ENCODE measurements around the gene HSD17B8. TPM values are rescaled to one million over a fixed set of nuclear protein-coding genes. Genes with fewer than 3 reads are reported as not detected.
"Not testable (repeated sequence)": the region's sequence is repeated elsewhere in the genome, so short reads cannot be mapped to it uniquely, and the experiment has no call there.

The HSD17B8 gene
- total RNA-seq, 2 donors from 2014 or later: 3.3 to 6.2 TPM

DNA sequence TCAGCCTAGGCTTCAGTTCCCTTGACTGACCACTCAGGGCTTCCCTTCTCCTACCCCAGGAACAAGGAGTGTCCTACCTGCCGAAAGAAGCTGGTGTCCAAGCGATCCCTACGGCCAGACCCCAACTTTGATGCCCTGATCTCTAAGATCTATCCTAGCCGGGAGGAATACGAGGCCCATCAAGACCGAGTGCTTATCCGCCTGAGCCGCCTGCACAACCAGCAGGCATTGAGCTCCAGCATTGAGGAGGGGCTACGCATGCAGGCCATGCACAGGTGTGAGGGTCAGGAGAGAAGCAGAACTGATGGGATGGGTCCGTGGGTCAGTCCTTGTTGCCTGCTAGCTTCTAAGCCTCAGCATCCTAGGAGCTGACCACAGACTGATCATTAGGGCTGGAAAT, 5.4 kb downstream of the HSD17B8 start:
- H3K4me1 Mint-ChIP-seq (ENCODE audit: low read depth in 2 of 2): peaks cover 49 to 52% of the 10 kb centered on the region in 2 donors
- no peaks in the 10 kb centered on the region for H3K9me3 Mint-ChIP-seq
- DNase-seq (ENCODE audit: low spot score) (no peak), ATAC-seq (no peak)
- H3K4me3 Mint-ChIP-seq: peak overlapping the region; percentile 89
- H3K27ac Mint-ChIP-seq: peak overlapping the region; percentile 87
- peaks cover 20 to 26% of the 10 kb centered on the region in 2 donors for H3K27me3 Mint-ChIP-seq
- H3K36me3 Mint-ChIP-seq: peaks cover 10% of the 10 kb centered on the region

DNA sequence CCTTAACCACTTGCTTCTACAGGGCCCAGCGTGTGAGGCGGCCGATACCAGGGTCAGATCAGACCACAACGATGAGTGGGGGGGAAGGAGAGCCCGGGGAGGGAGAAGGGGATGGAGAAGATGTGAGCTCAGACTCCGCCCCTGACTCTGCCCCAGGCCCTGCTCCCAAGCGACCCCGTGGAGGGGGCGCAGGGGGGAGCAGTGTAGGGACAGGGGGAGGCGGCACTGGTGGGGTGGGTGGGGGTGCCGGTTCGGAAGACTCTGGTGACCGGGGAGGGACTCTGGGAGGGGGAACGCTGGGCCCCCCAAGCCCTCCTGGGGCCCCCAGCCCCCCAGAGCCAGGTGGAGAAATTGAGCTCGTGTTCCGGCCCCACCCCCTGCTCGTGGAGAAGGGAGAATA, 6.7 kb downstream of the HSD17B8 start:
- no peak overlapping the region for H3K27ac Mint-ChIP-seq
- peaks cover 23 to 26% of the 10 kb centered on the region in 2 donors for H3K27me3 Mint-ChIP-seq
- peaks cover 37 to 40% of the 10 kb centered on the region in 2 donors for H3K4me1 Mint-ChIP-seq (ENCODE audit: low read depth in 2 of 2)
- DNase-seq (ENCODE audit: low spot score): no peak
- H3K9me3 Mint-ChIP-seq: no peaks in the 10 kb centered on the region
- H3K4me3 Mint-ChIP-seq: no peak overlapping the region
- no peak for ATAC-seq
- peaks cover 10% of the 10 kb centered on the region for H3K36me3 Mint-ChIP-seq

DNA sequence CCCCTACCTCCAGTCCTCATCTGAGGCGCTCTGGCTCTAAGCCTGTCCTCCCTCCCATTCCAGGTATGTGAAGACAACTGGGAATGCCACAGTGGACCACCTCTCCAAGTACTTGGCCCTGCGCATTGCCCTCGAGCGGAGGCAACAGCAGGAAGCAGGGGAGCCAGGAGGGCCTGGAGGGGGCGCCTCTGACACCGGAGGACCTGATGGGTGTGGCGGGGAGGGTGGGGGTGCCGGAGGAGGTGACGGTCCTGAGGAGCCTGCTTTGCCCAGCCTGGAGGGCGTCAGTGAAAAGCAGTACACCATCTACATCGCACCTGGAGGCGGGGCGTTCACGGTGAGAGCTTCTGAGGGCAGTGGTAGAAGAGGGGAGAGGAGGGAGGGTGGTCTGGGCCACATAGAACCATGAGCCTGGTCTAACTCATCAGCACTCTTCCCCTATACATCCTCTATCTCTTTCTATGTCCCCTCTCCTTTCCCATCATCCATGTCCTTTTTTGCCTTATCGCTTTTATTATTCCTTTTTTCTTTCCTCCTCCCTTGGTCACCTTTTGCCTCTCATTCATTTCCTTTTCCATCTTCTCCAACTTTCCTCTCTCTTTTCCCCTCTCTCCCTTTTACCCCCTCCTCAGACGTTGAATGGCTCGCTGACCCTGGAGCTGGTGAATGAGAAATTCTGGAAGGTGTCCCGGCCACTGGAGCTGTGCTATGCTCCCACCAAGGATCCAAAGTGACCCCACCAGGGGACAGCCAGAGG, 7.4 kb downstream of the HSD17B8 start:
- no peak for DNase-seq (ENCODE audit: low spot score)
- Mint-ChIP-seq H3K4me3 (no peak overlapping the region), H3K36me3 (peaks cover 10% of the 10 kb centered on the region), H3K27ac (no peak overlapping the region), H3K27me3 (peaks cover 23 to 26% of the 10 kb centered on the region in 2 donors), H3K4me1 (ENCODE audit: low read depth in 2 of 2) (peaks cover 33 to 37% of the 10 kb centered on the region in 2 donors), H3K9me3 (no peaks in the 10 kb centered on the region)
- no peak for ATAC-seq

DNA sequence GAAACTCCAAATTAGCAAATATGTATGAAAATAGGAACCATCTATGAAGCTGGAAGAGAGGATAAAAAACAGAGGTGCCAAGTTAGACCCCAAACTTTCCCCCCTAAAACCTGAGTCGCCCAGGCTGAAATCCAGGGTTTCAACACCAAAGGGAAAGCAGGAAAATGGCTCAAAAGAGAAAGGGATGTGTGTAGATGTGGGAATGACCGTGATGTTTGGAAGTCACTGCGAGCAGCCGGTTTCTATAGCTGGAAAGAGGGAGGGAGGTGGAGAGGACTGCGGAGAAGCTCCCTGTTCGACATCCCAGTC, 8.4 kb downstream of the HSD17B8 start:
- peaks cover 33% of the 10 kb centered on the region in 2 donors for H3K4me1 Mint-ChIP-seq (ENCODE audit: low read depth in 2 of 2)

DNA sequence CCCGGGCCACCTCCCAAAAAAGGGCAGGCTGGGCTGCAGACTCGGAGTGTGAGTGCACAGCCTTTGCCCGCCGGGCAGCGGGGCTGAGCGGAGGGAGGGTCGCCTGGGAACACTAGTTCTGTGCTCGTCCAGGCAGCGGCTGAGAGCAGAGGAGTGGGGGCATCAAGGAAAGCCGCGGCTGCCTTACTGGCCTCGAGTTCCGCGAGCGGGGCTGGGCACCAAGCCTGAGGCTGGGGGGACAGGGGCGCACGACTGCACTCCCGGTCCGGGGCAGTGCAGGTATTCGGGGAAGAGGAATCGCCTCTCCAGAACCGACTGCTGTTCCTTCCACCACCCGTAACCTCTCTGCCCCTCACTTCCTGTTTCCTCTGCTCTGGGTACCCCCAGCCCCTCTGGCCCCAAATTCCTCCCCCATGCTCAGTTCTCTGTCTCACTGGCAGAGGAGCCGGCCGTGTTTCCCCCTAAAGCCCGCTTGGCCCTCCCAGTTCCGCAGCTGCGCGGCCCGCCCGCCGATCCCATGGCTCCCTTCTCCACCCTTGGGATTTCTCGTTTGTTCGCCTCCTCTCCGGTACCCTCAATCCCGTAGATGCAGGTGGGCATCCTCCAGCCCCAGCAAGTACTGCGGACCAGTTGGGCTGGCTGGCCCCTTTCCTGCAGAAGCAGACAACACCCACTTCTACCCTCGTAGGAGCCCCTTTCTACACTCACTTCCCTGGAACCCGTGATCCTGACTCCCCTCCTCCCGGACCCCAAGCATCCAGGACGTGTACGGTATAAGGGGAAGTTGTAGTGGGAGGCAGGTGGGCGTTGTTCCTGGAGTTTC, 8.9 kb downstream of the HSD17B8 start:
- peaks cover 26 to 31% of the 10 kb centered on the region in 2 donors for H3K27me3 Mint-ChIP-seq
- peak overlapping the region; percentile 39 for H3K4me3 Mint-ChIP-seq
- no peak for DNase-seq (ENCODE audit: low spot score)
- H3K36me3 Mint-ChIP-seq: peaks cover 10% of the 10 kb centered on the region
- peaks cover 33% of the 10 kb centered on the region in 2 donors for H3K4me1 Mint-ChIP-seq (ENCODE audit: low read depth in 2 of 2)
- peak overlapping the region in 1 of 2 donors; percentile 31 for H3K27ac Mint-ChIP-seq
- no peaks in the 10 kb centered on the region for H3K9me3 Mint-ChIP-seq
- no peak for ATAC-seq

More for the DNA sequence above, 8.4 kb downstream of the HSD17B8 start:
- DNase-seq (ENCODE audit: low spot score) (no peak), ATAC-seq (no peak)
- no peak overlapping the region for H3K27ac Mint-ChIP-seq
- no peaks in the 10 kb centered on the region for H3K9me3 Mint-ChIP-seq
- peaks cover 25 to 26% of the 10 kb centered on the region in 2 donors for H3K27me3 Mint-ChIP-seq
- peaks cover 10% of the 10 kb centered on the region for H3K36me3 Mint-ChIP-seq
- peak overlapping the region; percentile 6 for H3K4me3 Mint-ChIP-seq

DNA sequence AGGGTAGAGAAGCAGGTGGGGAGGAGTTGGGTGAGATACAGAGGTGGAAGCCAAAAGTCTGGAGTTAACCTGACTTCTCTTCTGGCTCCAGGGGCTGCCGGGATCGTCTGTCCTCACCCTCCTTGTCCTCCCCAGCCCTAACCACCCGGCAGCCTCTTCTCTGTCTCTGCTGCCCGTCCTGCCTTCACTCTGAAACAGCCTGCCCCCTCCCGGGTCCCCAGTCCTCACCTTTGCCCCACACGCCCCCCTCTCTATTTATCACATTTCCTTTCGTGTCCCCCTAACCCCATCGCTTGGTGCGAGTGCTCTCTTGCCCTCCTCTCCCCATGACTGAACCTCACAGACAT, 9.5 kb downstream of the HSD17B8 start:
- Mint-ChIP-seq H3K4me1 (ENCODE audit: low read depth in 2 of 2) (peaks cover 29 to 30% of the 10 kb centered on the region in 2 donors), H3K27ac (peak overlapping the region in 1 of 2 donors; percentile 31), H3K27me3 (peaks cover 31 to 36% of the 10 kb centered on the region in 2 donors), H3K9me3 (no peaks in the 10 kb centered on the region), H3K36me3 (peaks cover 10% of the 10 kb centered on the region), H3K4me3 (peak overlapping the region; percentile 39)
- no peak for DNase-seq (ENCODE audit: low spot score)
- ATAC-seq: no peak

DNA sequence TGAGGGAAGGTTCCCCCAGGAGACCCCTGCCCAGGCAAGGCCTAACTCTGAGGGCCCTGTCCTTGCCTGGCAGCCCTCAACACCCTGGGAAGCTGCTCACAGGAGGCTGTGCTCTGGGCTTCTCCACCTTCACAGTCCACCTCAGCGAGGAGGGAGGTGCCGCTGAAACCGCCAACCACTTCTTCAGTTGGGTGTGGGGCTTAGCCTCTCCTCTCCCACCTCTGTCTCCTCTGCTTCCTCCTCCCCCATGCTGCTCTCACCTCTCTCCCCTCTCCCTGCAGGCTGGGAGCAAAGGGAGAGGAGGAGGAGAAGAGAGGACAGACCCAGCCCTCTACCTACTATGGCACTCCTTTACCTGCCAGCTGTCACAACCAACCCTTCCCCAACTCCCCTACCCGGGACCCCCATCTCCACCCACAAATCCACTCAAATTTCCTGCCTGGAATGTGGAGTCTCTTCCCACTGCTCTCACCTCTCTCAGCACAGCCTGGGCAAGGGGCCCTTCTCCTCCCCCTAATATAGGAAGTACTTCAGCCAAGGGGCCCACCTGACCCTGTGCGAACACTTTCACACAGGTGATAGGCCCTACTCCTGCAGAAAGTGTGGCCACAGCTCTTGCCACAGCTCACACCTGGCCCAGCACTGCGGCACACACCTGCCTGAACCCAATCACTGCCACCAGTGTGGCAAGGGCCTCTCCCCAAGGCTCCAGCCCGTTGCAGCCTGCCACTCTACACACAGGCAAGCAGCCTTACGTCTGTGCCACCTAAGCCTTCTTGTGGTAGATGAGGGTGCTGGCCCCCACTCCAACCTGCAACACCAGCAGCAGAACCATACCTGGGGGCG, 11.0 kb downstream of the HSD17B8 start:
- no peak overlapping the region for H3K4me3 Mint-ChIP-seq
- H3K36me3 Mint-ChIP-seq: peaks cover 10% of the 10 kb centered on the region
- DNase-seq (ENCODE audit: low spot score) (no peak), ATAC-seq (peak in 1 of 2 donors; percentile 43)
- peak overlapping the region in 1 of 2 donors; percentile 31 for H3K27ac Mint-ChIP-seq
- no peaks in the 10 kb centered on the region for H3K9me3 Mint-ChIP-seq
- peaks cover 32 to 41% of the 10 kb centered on the region in 2 donors for H3K27me3 Mint-ChIP-seq
- H3K4me1 Mint-ChIP-seq (ENCODE audit: low read depth in 2 of 2): peaks cover 18 to 21% of the 10 kb centered on the region in 2 donors

DNA sequence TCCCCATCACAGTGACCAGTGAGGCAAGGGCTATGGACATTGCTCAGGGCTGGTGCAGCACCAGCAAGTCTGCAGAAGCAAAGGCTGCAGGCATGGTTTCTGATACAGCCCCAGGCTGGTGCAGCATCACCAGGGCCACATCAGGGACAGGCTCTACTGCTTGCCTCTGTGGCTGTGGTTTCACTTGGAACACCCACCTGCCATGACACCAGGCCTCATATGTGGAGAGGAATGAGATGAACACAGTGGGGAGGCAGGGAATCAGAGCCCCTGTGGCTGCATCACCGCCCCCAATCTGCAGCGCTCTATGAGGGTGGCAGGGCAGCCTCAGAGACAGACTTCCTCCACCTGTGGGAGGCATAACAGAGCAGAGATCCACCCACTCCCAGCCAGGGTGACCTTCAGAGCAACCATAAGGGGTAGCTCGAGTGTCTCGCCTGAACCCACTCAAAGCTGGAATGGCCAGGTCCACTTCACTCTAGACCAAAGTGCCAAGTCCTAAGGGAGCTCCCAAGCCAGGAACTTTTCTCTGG, 11.7 kb downstream of the HSD17B8 start:
- ATAC-seq (no peak), DNase-seq (ENCODE audit: low spot score) (no peak)
- Mint-ChIP-seq H3K9me3 (no peaks in the 10 kb centered on the region), H3K27ac (peak overlapping the region in 1 of 2 donors; percentile 31), H3K4me3 (no peak overlapping the region), H3K4me1 (ENCODE audit: low read depth in 2 of 2) (peaks cover 18 to 21% of the 10 kb centered on the region in 2 donors), H3K36me3 (peaks cover 10% of the 10 kb centered on the region), H3K27me3 (peaks cover 33 to 42% of the 10 kb centered on the region in 2 donors)

DNA sequence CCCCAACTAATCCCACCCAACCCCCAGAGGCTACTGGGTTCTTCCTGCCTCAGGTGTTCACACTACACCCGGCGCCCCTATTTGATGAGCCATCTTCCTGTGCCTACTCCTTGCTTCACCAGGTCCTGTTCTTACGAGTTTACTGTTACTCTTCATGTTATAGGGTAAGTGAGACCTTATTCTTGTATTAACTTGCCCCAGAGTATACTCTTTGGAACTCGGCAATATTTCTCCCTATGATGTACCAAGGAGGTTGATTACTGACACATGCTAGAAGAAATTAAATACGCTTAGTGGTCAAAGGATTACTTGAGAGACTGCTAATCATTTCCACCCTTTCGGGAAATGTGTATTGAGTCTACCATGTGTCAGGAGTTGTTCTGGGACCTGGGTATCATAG, 12.8 kb downstream of the HSD17B8 start:
- no peak overlapping the region for H3K4me3 Mint-ChIP-seq
- no peak for DNase-seq (ENCODE audit: low spot score)
- no peak for ATAC-seq
- peaks cover 42 to 49% of the 10 kb centered on the region in 2 donors for H3K27me3 Mint-ChIP-seq
- peaks cover 16 to 18% of the 10 kb centered on the region in 2 donors for H3K4me1 Mint-ChIP-seq (ENCODE audit: low read depth in 2 of 2)
- no peaks in the 10 kb centered on the region for H3K9me3 Mint-ChIP-seq
- H3K36me3 Mint-ChIP-seq: peaks cover 4% of the 10 kb centered on the region
- no peak overlapping the region for H3K27ac Mint-ChIP-seq

DNA sequence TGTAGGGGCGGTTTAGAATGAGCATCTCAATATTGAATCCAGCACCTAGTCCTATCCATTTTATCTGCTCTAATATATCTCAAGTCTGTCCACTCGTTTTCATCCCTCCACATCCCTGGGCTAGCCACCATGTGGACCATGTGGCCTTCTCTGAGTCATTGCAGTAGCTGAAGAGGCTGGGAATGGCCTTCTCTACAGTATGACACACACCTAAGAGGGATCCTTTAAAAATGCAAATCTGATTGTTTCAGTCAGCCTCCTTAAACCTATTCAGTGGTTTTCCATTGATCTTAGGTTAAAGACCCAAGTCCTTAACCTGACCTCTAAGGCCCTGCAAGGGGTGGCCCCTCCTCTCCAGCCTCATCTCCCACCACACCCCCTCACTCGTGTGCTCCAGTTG, 13.2 kb downstream of the HSD17B8 start:
- no peak for ATAC-seq
- peaks cover 40 to 50% of the 10 kb centered on the region in 2 donors for H3K27me3 Mint-ChIP-seq
- no peak overlapping the region for H3K27ac Mint-ChIP-seq
- H3K9me3 Mint-ChIP-seq: no peaks in the 10 kb centered on the region
- H3K36me3 Mint-ChIP-seq: peaks cover under 1% of the 10 kb centered on the region
- H3K4me1 Mint-ChIP-seq (ENCODE audit: low read depth in 2 of 2): peaks cover 12 to 15% of the 10 kb centered on the region in 2 donors
- no peak for DNase-seq (ENCODE audit: low spot score)
- H3K4me3 Mint-ChIP-seq: no peak overlapping the region

DNA sequence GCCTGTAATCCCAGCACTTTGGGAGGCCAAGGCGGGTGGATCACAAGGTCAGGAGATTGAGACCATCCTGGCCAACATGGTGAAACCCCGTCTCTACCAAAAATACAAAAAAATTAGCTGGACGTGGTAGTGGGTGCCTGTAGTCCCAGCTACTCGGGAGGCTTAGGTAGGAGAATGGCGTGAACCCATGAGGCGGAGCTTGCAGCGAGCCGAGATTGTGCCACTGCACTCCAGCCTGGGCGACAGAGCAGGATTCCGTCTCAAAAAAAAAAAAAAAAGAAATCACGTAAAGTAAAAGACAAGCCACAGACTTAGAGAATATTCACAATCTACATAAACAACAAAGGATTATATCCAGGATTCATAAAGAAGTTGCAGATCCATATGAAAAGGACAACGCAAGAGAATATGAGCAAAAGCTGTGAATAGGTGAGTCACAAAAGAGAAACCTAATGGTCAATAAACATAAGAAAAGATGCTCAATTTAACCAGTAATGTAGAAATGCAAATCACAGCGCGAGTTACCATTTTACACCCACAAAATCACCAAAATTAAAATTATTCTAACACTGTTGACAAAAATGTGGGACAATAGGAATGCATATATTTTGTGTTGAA, 22.2 kb downstream of the HSD17B8 start:
- H3K4me1 Mint-ChIP-seq (ENCODE audit: low read depth in 2 of 2): not testable (repeated sequence)

DNA sequence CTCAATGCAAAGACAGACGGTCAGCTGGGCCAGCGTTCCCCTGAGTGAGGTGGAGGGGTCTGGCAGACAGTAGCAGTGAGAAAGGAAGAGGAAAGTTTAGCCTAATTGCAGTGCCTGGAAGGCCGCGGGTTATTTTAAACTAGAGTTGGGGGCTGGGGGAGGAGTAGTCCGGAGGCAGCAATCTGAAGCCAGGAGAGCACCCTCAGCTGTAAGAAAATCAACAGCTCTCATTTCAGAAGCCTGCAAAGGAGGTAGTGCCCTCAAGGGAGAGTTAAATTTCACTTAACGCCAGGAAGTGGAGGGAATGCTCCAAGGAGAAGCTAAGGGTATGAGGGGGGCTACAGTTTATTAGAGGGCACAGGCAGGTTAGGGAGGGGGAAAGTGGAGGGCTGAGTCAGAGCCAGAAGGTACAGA, 30.8 kb downstream of the HSD17B8 start:
- no peak overlapping the region for H3K27ac Mint-ChIP-seq
- no peak for ATAC-seq
- H3K4me3 Mint-ChIP-seq: no peak overlapping the region

More for the DNA sequence above, 22.2 kb downstream of the HSD17B8 start:
- H3K27me3 Mint-ChIP-seq: peaks cover 35 to 50% of the 10 kb centered on the region in 2 donors
- H3K9me3 Mint-ChIP-seq; ATAC-seq; H3K4me3 Mint-ChIP-seq; H3K27ac Mint-ChIP-seq; H3K36me3 Mint-ChIP-seq; DNase-seq (ENCODE audit: low spot score): not testable (repeated sequence)

DNA sequence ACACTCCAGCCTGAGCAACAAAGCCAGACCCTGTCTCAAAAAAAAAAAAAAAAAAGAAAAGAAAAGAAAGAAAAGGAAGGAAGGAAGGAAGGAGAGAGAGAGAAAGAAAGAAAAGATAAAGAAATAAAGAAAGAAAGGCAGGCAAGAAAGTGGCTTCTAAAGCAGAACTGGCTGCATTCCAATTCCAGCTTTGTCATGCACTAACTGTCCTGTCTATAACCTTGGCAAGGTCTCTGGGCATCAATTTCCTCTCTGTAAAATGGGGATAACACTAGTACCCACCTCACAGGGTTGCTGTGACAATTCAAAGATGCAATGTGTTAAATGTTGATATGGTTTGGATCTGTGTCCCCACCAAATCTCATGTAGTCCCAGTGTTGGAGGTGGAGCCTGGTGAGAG, 31.9 kb downstream of the HSD17B8 start:
- Mint-ChIP-seq H3K9me3 (no peaks in the 10 kb centered on the region), H3K27me3 (peaks cover 32 to 52% of the 10 kb centered on the region in 2 donors), H3K27ac (no peak overlapping the region), H3K4me3 (no peak overlapping the region), H3K36me3 (no peaks in the 10 kb centered on the region), H3K4me1 (ENCODE audit: low read depth in 2 of 2) (peaks cover 0 to 2% of the 10 kb centered on the region in 2 donors)
- ATAC-seq (no peak), DNase-seq (ENCODE audit: low spot score) (no peak)

More for the DNA sequence above, 30.8 kb downstream of the HSD17B8 start:
- DNase-seq (ENCODE audit: low spot score): no peak
- Mint-ChIP-seq H3K4me1 (ENCODE audit: low read depth in 2 of 2) (peaks cover 0 to 4% of the 10 kb centered on the region in 2 donors), H3K36me3 (no peaks in the 10 kb centered on the region), H3K27me3 (peaks cover 31 to 53% of the 10 kb centered on the region in 2 donors), H3K9me3 (no peaks in the 10 kb centered on the region)
